HEK293T (cell line): Measurements from ENCODE around the gene CES2.

Experiments used
- BHLHE40 ChIP-seq: fragments of 450-650 bp; IDR thresholded peaks from 2 replicates; pipeline ENCODE4 v1.6.1; 2016; ENCODE audit warnings: mild to moderate bottlenecking, moderate library complexity, borderline replicate concordance
- ELF4 ChIP-seq: fragments of 450-650 bp; IDR thresholded peaks from 2 replicates; pipeline ENCODE4 v1.6.1; 2017; ENCODE audit warnings: antibody characterized with exemption
- FOXA1 ChIP-seq: fragments of 450-650 bp; IDR thresholded peaks from 2 replicates; pipeline ENCODE4 v1.6.1; 2016; ENCODE audit warnings: mild to moderate bottlenecking
- FOXK2 ChIP-seq: fragments of 450-650 bp; IDR thresholded peaks from 2 replicates; pipeline ENCODE4 v1.6.1; 2016; ENCODE audit warnings: mild to moderate bottlenecking
- FOXM1 ChIP-seq: fragments of 450-650 bp; IDR thresholded peaks from 2 replicates; pipeline ENCODE4 v1.6.1; 2017; ENCODE audit warnings: mild to moderate bottlenecking, borderline replicate concordance
- L3MBTL2 ChIP-seq: fragments of 450-650 bp; conservative IDR thresholded peaks from 2 replicates; pipeline ENCODE4 v1.6.1; 2016; ENCODE audit warnings: mild to moderate bottlenecking
- LEF1 ChIP-seq: fragments of 450-650 bp; IDR thresholded peaks from 2 replicates; pipeline ENCODE4 v1.6.1; 2017; ENCODE audit warnings: mild to moderate bottlenecking, borderline replicate concordance
- NFRKB ChIP-seq: fragments of 450-650 bp; IDR thresholded peaks from 2 replicates; pipeline ENCODE4 v1.6.1; 2016; ENCODE audit warnings: mild to moderate bottlenecking, moderate library complexity
- SP1 ChIP-seq: fragments of 450-650 bp; IDR thresholded peaks from 2 replicates; pipeline ENCODE4 v1.6.1; 2017
- SUZ12 ChIP-seq: fragments of 450-650 bp; IDR thresholded peaks from 2 replicates; pipeline ENCODE4 v1.6.1; 2016; ENCODE audit warnings: mild to moderate bottlenecking
- TARDBP ChIP-seq: fragments of 450-650 bp; IDR thresholded peaks from 2 replicates; pipeline ENCODE4 v1.6.1; 2016
- ZNF384 ChIP-seq: fragments of 450-650 bp; IDR thresholded peaks from 2 replicates; pipeline ENCODE4 v1.6.1; 2016
- TF ChIP-seq, protein P1 (sequence below): fragments of 450-650 bp; IDR thresholded peaks from 2 replicates; pipeline ENCODE4 v1.6.1; 2016

DNA sequence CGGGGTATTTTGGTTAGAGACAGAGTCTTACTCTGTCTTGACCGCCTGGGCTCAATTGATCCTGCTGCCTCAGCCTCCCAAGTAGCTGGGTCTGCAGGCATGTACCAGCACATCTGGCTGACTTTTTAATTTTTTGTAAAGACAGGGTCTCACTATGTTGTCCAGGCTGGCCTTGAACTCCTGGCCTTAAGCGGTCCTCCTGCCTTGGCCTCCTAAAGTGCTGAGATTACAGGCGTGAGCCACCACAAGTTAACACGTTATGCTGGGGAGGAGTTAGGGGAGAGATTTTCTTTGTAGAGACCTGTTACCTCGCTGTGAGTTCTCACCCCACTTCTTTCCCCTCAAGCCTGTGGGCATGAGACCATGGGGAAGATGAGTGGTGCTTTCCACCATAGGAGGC lies 51.2 kb downstream of the CES2 start:
- TF ChIP-seq NFRKB (no peak), TARDBP (no peak), SP1 (no peak), FOXM1 (no peak), ELF4 (no peak), SUZ12 (no peak), L3MBTL2 (no peak), FOXA1 (no peak), FOXK2 (no peak), LEF1 (no peak), ZNF384 (no peak), BHLHE40 (no peak)
- TF ChIP-seq, protein P1, sequence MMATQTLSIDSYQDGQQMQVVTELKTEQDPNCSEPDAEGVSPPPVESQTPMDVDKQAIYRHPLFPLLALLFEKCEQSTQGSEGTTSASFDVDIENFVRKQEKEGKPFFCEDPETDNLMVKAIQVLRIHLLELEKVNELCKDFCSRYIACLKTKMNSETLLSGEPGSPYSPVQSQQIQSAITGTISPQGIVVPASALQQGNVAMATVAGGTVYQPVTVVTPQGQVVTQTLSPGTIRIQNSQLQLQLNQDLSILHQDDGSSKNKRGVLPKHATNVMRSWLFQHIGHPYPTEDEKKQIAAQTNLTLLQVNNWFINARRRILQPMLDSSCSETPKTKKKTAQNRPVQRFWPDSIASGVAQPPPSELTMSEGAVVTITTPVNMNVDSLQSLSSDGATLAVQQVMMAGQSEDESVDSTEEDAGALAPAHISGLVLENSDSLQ, result no peak
